ENCODE data around the gene SCN2B.

Gene SCN2B

GRCh38 chr11:118152020-118152551 lies 24.4 kb downstream of the SCN2B start:
- DNase-seq (ENCODE audit: low spot score) = no peak
- in situ Hi-C loops (cut with MboI; ENCODE audit: low sequenced_read_pairs, unreplicated experiment) = no loop called here
- TF ChIP-seq, protein P1, sequence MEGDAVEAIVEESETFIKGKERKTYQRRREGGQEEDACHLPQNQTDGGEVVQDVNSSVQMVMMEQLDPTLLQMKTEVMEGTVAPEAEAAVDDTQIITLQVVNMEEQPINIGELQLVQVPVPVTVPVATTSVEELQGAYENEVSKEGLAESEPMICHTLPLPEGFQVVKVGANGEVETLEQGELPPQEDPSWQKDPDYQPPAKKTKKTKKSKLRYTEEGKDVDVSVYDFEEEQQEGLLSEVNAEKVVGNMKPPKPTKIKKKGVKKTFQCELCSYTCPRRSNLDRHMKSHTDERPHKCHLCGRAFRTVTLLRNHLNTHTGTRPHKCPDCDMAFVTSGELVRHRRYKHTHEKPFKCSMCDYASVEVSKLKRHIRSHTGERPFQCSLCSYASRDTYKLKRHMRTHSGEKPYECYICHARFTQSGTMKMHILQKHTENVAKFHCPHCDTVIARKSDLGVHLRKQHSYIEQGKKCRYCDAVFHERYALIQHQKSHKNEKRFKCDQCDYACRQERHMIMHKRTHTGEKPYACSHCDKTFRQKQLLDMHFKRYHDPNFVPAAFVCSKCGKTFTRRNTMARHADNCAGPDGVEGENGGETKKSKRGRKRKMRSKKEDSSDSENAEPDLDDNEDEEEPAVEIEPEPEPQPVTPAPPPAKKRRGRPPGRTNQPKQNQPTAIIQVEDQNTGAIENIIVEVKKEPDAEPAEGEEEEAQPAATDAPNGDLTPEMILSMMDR (IDR thresholded peaks at IDR 0.05; ENCODE audit: borderline replicate concordance, control extremely low read depth, extremely low read depth, insufficient read depth, missing control alignments) = no peak

- in situ Hi-C loops (cut with MboI; ENCODE audit: low sequenced_read_pairs, unreplicated experiment) = no loop called here
- DNase-seq (ENCODE audit: low spot score) = no peak
- TF ChIP-seq, protein P1 (IDR thresholded peaks at IDR 0.05; ENCODE audit: borderline replicate concordance, control extremely low read depth, extremely low read depth, insufficient read depth, missing control alignments) = no peak
These were observed 25.0 kb downstream of the SCN2B start for GRCh38 chr11:118151431-118151830.

DNA sequence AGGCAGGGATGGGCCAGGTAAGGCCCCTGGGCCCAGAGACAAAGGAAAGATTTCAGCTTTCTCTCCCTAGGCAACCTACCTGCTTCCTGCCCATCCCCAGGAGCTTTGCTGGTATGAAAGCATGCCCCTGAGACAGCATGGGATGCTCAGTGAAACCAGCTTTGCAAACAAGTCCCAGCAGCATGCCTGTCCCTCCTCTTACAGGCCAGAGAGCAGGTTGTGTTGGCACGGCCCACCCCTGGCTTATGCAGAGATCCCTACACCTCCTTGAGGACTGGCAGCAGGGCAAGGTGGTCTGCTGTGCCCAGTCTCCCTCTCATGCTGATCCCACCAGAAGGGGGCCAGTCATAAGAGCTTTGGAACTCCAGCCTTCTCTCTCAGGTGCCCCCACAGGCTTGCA lies 26.9 kb downstream of the SCN2B start:
- TF ChIP-seq, protein P1 (IDR thresholded peaks at IDR 0.05; ENCODE audit: borderline replicate concordance, control extremely low read depth, extremely low read depth, insufficient read depth, missing control alignments) = no peak
- in situ Hi-C loops (cut with MboI; ENCODE audit: low sequenced_read_pairs, unreplicated experiment) = no loop called here

GRCh38 chr11:118148856-118149255 lies 27.6 kb downstream of the SCN2B start:
- no peak for DNase-seq (ENCODE audit: low spot score)
- in situ Hi-C loops (cut with MboI; ENCODE audit: low sequenced_read_pairs, unreplicated experiment) = no loop called here
- TF ChIP-seq, protein P1 (IDR thresholded peaks at IDR 0.05; ENCODE audit: borderline replicate concordance, control extremely low read depth, extremely low read depth, insufficient read depth, missing control alignments) = no peak

More for the DNA sequence above, 26.9 kb downstream of the SCN2B start:
- no peak for DNase-seq (ENCODE audit: low spot score)

- TF ChIP-seq, protein P1 (IDR thresholded peaks at IDR 0.05; ENCODE audit: borderline replicate concordance, control extremely low read depth, extremely low read depth, insufficient read depth, missing control alignments) = no peak
- in situ Hi-C loops (cut with MboI; ENCODE audit: low sequenced_read_pairs, unreplicated experiment) = no loop called here
- no peak for DNase-seq (ENCODE audit: low spot score)
These were observed 28.2 kb downstream of the SCN2B start for GRCh38 chr11:118148240-118148639.

- in situ Hi-C loops (cut with MboI; ENCODE audit: low sequenced_read_pairs, unreplicated experiment) = no loop called here
These were observed 28.9 kb downstream of the SCN2B start for GRCh38 chr11:118147502-118147901.

More at GRCh38 chr11:118147502-118147901, 28.9 kb downstream of the SCN2B start:
- TF ChIP-seq, protein P1 (IDR thresholded peaks at IDR 0.05; ENCODE audit: borderline replicate concordance, control extremely low read depth, extremely low read depth, insufficient read depth, missing control alignments) = no peak
- DNase-seq (ENCODE audit: low spot score) = no peak
